HEK293 (cell line): ENCODE results near the gene POLR1E.

Source experiments
- CTCF ChIA-PET: fragments of 350-600 bp; formaldehyde crosslinking; extraction: SDS; loops from one replicate; lab custom pipeline; 2021; ENCODE audit warnings: antibody characterized with exemption; lab: Yijun Ruan, JAX
- POLR2A ChIA-PET: fragments of 300-600 bp; formaldehyde crosslinking; extraction: SDS; loops from one replicate; lab custom pipeline; 2020; ENCODE audit warnings: antibody characterized with exemption, inconsistent platforms; lab: Yijun Ruan, JAX
- H3K27ac ChIP-seq: fragments of 200-500 bp; sonication (Bioruptor generic); 2 replicates; pipeline ENCODE4 v1.5.1; 2014; ENCODE audit warnings: low read depth, low read length, control low read depth, inconsistent platforms; ENCODE audit errors: extremely low read depth
- H3K36me3 ChIP-seq, 2 experiments: fragments of 200-500 bp in 1 of 2; sonication (Bioruptor generic) in 1 of 2; 1 replicate in 1 of 2; 2 replicates in 1 of 2; pipeline ENCODE4 v1.5.1; 2014 to 2017; ENCODE audit warnings: inconsistent platforms in 2 of 2, low read length in 2 of 2; ENCODE audit not compliant: control insufficient read depth in 2 of 2, insufficient read depth in 1 of 2
- H3K4me1 ChIP-seq: fragments of 200-500 bp; sonication (Bioruptor generic); 2 replicates; pipeline ENCODE4 v1.5.1; 2014; ENCODE audit warnings: mild to moderate bottlenecking, low read length, inconsistent platforms; ENCODE audit not compliant: control insufficient read depth, insufficient read depth
- H3K4me3 ChIP-seq: 2 replicates; pipeline ENCODE4 v1.5.1; 2011; ENCODE audit warnings: low read depth, mild to moderate bottlenecking, control low read depth, low read length, moderate library complexity
- H3K9me3 ChIP-seq: fragments of 200-500 bp; sonication (Bioruptor generic); 2 replicates; pipeline ENCODE4 v1.5.1; 2014; ENCODE audit warnings: low read depth, low read length, inconsistent platforms; ENCODE audit not compliant: control insufficient read depth, insufficient read depth
- GFI1B ChIP-seq: fragments of 450-650 bp; formaldehyde crosslinking; IDR thresholded peaks from 2 replicates; pipeline ENCODE4 v1.5.1; 2016; ENCODE audit warnings: missing biosample characterization, missing genetic modification characterization
- OVOL3 ChIP-seq: fragments of 450-650 bp; formaldehyde crosslinking; IDR thresholded peaks from 2 replicates; pipeline ENCODE4 v1.5.1; 2016; ENCODE audit warnings: missing biosample characterization, missing genetic modification characterization
- SALL2 ChIP-seq: fragments of 450-650 bp; formaldehyde crosslinking; IDR thresholded peaks from 2 replicates; pipeline ENCODE4 v1.5.0; 2017; ENCODE audit warnings: missing biosample characterization, mild to moderate bottlenecking, missing genetic modification characterization, borderline replicate concordance
- ZBTB1 ChIP-seq: fragments of 450-650 bp; formaldehyde crosslinking; IDR thresholded peaks from 2 replicates; pipeline ENCODE4 v1.5.1; 2016; ENCODE audit warnings: missing biosample characterization, missing genetic modification characterization
- ZBTB7A ChIP-seq: fragments of 450-650 bp; formaldehyde crosslinking; IDR thresholded peaks from 2 replicates; pipeline ENCODE4 v1.5.1; 2016; ENCODE audit warnings: low read depth, missing biosample characterization, missing genetic modification characterization
- ZFP3 ChIP-seq: fragments of 450-650 bp; formaldehyde crosslinking; IDR thresholded peaks from 2 replicates; pipeline ENCODE4 v1.5.1; 2016; ENCODE audit warnings: low read depth, missing biosample characterization, missing genetic modification characterization
- ZNF138 ChIP-seq: fragments of 450-650 bp; formaldehyde crosslinking; IDR thresholded peaks from 2 replicates; pipeline ENCODE4 v1.5.1; 2016; ENCODE audit warnings: missing biosample characterization, missing genetic modification characterization, borderline replicate concordance
- ZNF174 ChIP-seq: fragments of 450-650 bp; formaldehyde crosslinking; IDR thresholded peaks from 2 replicates; pipeline ENCODE4 v1.5.0; 2017; ENCODE audit warnings: missing biosample characterization, mild to moderate bottlenecking, missing genetic modification characterization
- ZNF2 ChIP-seq: fragments of 450-650 bp; formaldehyde crosslinking; IDR thresholded peaks from 2 replicates; pipeline ENCODE4 v1.5.1; 2016; ENCODE audit warnings: missing biosample characterization, missing genetic modification characterization
- ZNF211 ChIP-seq: fragments of 450-650 bp; formaldehyde crosslinking; IDR thresholded peaks from 2 replicates; pipeline ENCODE4 v1.5.1; 2016; ENCODE audit warnings: low read depth, missing biosample characterization, missing genetic modification characterization
- ZNF23 ChIP-seq: fragments of 450-650 bp; formaldehyde crosslinking; IDR thresholded peaks from 2 replicates; pipeline ENCODE4 v1.5.1; 2016; ENCODE audit warnings: missing biosample characterization, missing genetic modification characterization, borderline replicate concordance
- ZNF266 ChIP-seq: fragments of 450-650 bp; formaldehyde crosslinking; IDR thresholded peaks from 2 replicates; pipeline ENCODE4 v1.5.1; 2016; ENCODE audit warnings: missing biosample characterization, missing genetic modification characterization, low read depth
- ZNF341 ChIP-seq: fragments of 450-650 bp; formaldehyde crosslinking; IDR thresholded peaks from 2 replicates; pipeline ENCODE4; 2016; ENCODE audit warnings: low read depth, missing biosample characterization, missing genetic modification characterization
- ZNF624 ChIP-seq: fragments of 450-650 bp; formaldehyde crosslinking; IDR thresholded peaks from 2 replicates; pipeline ENCODE4 v1.5.1; 2017; ENCODE audit warnings: missing biosample characterization, missing genetic modification characterization
- ZXDB ChIP-seq: fragments of 450-650 bp; formaldehyde crosslinking; IDR thresholded peaks from 2 replicates; pipeline ENCODE4 v1.5.1; 2016; ENCODE audit warnings: missing biosample characterization, missing genetic modification characterization
- TF ChIP-seq, protein P1 (sequence below): fragments of 450-650 bp; formaldehyde crosslinking; IDR thresholded peaks from 2 replicates; pipeline ENCODE4 v1.5.0; 2017; ENCODE audit warnings: missing biosample characterization, missing genetic modification characterization, borderline replicate concordance
- TF ChIP-seq, protein P2 (sequence below): fragments of 450-650 bp; formaldehyde crosslinking; IDR thresholded peaks from 2 replicates; pipeline ENCODE4 v1.5.1; 2016; ENCODE audit warnings: missing biosample characterization, missing genetic modification characterization, borderline replicate concordance
- TF ChIP-seq, protein P3 (sequence below): fragments of 450-650 bp; formaldehyde crosslinking; IDR thresholded peaks from 2 replicates; pipeline ENCODE4 v1.5.1; 2017; ENCODE audit warnings: missing biosample characterization, missing genetic modification characterization
- TF ChIP-seq, protein P4 (sequence below): fragments of 450-650 bp; formaldehyde crosslinking; IDR thresholded peaks from 2 replicates; pipeline ENCODE4 v1.5.1; 2017; ENCODE audit warnings: missing biosample characterization, missing genetic modification characterization
- TF ChIP-seq, protein P5 (sequence below): fragments of 450-650 bp; formaldehyde crosslinking; IDR thresholded peaks from 2 replicates; pipeline ENCODE4 v1.5.1; 2016; ENCODE audit warnings: missing biosample characterization, missing genetic modification characterization

The POLR1E gene

DNA sequence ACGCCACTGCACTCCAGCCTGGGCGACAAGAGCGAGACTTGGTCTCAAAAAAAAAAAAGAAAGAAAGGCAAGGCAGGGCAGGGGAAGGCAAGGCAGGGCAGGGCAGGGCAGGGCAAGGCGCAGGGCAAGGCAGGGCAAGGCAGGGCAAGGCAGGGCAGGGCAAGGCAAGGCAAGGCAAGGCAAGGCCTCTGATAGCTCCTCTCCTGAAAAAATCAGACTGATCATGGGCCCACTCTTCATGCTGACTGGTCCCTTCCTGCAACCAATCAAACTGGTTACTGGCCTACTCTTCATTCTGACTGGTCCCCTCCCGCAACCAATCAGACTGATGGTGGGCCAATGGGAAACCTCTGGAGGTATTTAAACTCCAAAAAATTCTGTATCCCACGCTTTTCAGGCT is 17.1 kb upstream of the POLR1E start:
- H3K36me3 ChIP-seq, result no peaks in the 10 kb centered on the region
- no peak overlapping the region for H3K4me3 ChIP-seq
- ChIA-PET CTCF (no interaction called here), POLR2A (no interaction called here)
- no peaks in the 10 kb centered on the region for H3K9me3 ChIP-seq
- no peak overlapping the region for H3K27ac ChIP-seq
- TF ChIP-seq, protein P1, sequence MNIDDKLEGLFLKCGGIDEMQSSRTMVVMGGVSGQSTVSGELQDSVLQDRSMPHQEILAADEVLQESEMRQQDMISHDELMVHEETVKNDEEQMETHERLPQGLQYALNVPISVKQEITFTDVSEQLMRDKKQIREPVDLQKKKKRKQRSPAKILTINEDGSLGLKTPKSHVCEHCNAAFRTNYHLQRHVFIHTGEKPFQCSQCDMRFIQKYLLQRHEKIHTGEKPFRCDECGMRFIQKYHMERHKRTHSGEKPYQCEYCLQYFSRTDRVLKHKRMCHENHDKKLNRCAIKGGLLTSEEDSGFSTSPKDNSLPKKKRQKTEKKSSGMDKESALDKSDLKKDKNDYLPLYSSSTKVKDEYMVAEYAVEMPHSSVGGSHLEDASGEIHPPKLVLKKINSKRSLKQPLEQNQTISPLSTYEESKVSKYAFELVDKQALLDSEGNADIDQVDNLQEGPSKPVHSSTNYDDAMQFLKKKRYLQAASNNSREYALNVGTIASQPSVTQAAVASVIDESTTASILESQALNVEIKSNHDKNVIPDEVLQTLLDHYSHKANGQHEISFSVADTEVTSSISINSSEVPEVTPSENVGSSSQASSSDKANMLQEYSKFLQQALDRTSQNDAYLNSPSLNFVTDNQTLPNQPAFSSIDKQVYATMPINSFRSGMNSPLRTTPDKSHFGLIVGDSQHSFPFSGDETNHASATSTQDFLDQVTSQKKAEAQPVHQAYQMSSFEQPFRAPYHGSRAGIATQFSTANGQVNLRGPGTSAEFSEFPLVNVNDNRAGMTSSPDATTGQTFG (tag by site-specific recombination), result no peak
- TF ChIP-seq, protein P2, sequence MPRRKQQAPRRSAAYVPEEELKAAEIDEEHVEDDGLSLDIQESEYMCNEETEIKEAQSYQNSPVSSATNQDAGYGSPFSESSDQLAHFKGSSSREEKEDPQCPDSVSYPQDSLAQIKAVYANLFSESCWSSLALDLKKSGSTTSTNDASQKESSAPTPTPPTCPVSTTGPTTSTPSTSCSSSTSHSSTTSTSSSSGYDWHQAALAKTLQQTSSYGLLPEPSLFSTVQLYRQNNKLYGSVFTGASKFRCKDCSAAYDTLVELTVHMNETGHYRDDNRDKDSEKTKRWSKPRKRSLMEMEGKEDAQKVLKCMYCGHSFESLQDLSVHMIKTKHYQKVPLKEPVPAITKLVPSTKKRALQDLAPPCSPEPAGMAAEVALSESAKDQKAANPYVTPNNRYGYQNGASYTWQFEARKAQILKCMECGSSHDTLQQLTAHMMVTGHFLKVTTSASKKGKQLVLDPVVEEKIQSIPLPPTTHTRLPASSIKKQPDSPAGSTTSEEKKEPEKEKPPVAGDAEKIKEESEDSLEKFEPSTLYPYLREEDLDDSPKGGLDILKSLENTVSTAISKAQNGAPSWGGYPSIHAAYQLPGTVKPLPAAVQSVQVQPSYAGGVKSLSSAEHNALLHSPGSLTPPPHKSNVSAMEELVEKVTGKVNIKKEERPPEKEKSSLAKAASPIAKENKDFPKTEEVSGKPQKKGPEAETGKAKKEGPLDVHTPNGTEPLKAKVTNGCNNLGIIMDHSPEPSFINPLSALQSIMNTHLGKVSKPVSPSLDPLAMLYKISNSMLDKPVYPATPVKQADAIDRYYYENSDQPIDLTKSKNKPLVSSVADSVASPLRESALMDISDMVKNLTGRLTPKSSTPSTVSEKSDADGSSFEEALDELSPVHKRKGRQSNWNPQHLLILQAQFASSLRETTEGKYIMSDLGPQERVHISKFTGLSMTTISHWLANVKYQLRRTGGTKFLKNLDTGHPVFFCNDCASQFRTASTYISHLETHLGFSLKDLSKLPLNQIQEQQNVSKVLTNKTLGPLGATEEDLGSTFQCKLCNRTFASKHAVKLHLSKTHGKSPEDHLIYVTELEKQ, result no peak
- TF ChIP-seq ZNF211 (tag by site-specific recombination) (no peak), SALL2 (tag by site-specific recombination) (no peak), ZNF138 (tag by site-specific recombination) (no peak), ZBTB7A (tag by site-specific recombination) (no peak), ZNF23 (no peak), ZNF624 (tag by site-specific recombination) (no peak), ZNF2 (tag by site-specific recombination) (no peak), ZNF266 (tag by site-specific recombination) (no peak), ZNF341 (no peak), GFI1B (tag by site-specific recombination) (no peak), ZFP3 (tag by site-specific recombination) (no peak), OVOL3 (tag by site-specific recombination) (no peak), ZXDB (tag by site-specific recombination) (no peak), ZNF174 (no peak), ZBTB1 (tag by site-specific recombination) (no peak)
- TF ChIP-seq, protein P3, sequence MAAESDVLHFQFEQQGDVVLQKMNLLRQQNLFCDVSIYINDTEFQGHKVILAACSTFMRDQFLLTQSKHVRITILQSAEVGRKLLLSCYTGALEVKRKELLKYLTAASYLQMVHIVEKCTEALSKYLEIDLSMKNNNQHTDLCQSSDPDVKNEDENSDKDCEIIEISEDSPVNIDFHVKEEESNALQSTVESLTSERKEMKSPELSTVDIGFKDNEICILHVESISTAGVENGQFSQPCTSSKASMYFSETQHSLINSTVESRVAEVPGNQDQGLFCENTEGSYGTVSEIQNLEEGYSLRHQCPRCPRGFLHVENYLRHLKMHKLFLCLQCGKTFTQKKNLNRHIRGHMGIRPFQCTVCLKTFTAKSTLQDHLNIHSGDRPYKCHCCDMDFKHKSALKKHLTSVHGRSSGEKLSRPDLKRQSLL (tag by site-specific recombination), result no peak
- TF ChIP-seq, protein P4, sequence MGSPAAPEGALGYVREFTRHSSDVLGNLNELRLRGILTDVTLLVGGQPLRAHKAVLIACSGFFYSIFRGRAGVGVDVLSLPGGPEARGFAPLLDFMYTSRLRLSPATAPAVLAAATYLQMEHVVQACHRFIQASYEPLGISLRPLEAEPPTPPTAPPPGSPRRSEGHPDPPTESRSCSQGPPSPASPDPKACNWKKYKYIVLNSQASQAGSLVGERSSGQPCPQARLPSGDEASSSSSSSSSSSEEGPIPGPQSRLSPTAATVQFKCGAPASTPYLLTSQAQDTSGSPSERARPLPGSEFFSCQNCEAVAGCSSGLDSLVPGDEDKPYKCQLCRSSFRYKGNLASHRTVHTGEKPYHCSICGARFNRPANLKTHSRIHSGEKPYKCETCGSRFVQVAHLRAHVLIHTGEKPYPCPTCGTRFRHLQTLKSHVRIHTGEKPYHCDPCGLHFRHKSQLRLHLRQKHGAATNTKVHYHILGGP (tag by site-specific recombination), result no peak
- TF ChIP-seq, protein P5, sequence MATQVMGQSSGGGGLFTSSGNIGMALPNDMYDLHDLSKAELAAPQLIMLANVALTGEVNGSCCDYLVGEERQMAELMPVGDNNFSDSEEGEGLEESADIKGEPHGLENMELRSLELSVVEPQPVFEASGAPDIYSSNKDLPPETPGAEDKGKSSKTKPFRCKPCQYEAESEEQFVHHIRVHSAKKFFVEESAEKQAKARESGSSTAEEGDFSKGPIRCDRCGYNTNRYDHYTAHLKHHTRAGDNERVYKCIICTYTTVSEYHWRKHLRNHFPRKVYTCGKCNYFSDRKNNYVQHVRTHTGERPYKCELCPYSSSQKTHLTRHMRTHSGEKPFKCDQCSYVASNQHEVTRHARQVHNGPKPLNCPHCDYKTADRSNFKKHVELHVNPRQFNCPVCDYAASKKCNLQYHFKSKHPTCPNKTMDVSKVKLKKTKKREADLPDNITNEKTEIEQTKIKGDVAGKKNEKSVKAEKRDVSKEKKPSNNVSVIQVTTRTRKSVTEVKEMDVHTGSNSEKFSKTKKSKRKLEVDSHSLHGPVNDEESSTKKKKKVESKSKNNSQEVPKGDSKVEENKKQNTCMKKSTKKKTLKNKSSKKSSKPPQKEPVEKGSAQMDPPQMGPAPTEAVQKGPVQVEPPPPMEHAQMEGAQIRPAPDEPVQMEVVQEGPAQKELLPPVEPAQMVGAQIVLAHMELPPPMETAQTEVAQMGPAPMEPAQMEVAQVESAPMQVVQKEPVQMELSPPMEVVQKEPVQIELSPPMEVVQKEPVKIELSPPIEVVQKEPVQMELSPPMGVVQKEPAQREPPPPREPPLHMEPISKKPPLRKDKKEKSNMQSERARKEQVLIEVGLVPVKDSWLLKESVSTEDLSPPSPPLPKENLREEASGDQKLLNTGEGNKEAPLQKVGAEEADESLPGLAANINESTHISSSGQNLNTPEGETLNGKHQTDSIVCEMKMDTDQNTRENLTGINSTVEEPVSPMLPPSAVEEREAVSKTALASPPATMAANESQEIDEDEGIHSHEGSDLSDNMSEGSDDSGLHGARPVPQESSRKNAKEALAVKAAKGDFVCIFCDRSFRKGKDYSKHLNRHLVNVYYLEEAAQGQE, result no peak
- H3K4me1 ChIP-seq, result no peaks in the 10 kb centered on the region
